LoVo (cell line): Measurements from ENCODE around the gene HIRA.

Experiments used
- DNase-seq: peaks from one replicate; pipeline ENCODE4 v3.0.0-alpha.2; 2016; ENCODE audit warnings: low spot score

Gene HIRA

GRCh38 chr22:19357270-19358105 is 74.0 kb downstream of the HIRA start:
- no peak for DNase-seq

- DNase-seq, result no peak
Measured at GRCh38 chr22:19356708-19357269, 74.7 kb downstream of the HIRA start.

GRCh38 chr22:19355413-19356157 is 75.9 kb downstream of the HIRA start:
- DNase-seq, result no peak

- DNase-seq, result no peak
Measured at GRCh38 chr22:19354201-19354600, 77.3 kb downstream of the HIRA start.

GRCh38 chr22:19353363-19354131 is 78.0 kb downstream of the HIRA start:
- no peak for DNase-seq

- no peak for DNase-seq
Measured at GRCh38 chr22:19352766-19353165, 78.8 kb downstream of the HIRA start.

- DNase-seq, result no peak
Measured at GRCh38 chr22:19352217-19352616, 79.3 kb downstream of the HIRA start.

- no peak for DNase-seq
Measured at GRCh38 chr22:19351604-19352003, 79.9 kb downstream of the HIRA start.

- no peak for DNase-seq
Measured at GRCh38 chr22:19350947-19351346, 80.6 kb downstream of the HIRA start.

GRCh38 chr22:19350476-19350859 is 81.1 kb downstream of the HIRA start:
- DNase-seq, result no peak

GRCh38 chr22:19349778-19350475 is 81.6 kb downstream of the HIRA start:
- DNase-seq, result no peak

GRCh38 chr22:19346677-19347265 is 84.8 kb downstream of the HIRA start:
- no peak for DNase-seq

- no peak for DNase-seq
Measured at GRCh38 chr22:19344420-19344819, 87.1 kb downstream of the HIRA start.

- DNase-seq, result no peak
Measured at GRCh38 chr22:19343470-19343869, 88.1 kb downstream of the HIRA start.

GRCh38 chr22:19341500-19341899 is 90.0 kb downstream of the HIRA start:
- DNase-seq, result no peak

- DNase-seq, result no peak
Measured at GRCh38 chr22:19337137-19337536, 94.4 kb downstream of the HIRA start.

GRCh38 chr22:19336133-19337075 is 95.1 kb downstream of the HIRA start:
- no peak for DNase-seq

- DNase-seq, result no peak
Measured at GRCh38 chr22:19331975-19332374, 99.6 kb downstream of the HIRA start.

- no peak for DNase-seq
Measured at GRCh38 chr22:19331474-19331873, 100.1 kb downstream of the HIRA start.

GRCh38 chr22:19330865-19331418 is 100.6 kb downstream of the HIRA start:
- DNase-seq, result no peak
